Upper lobe of left lung (tissue), 6 donors: ENCODE measurements around the gene CDC25A. TPM values are rescaled to one million over a fixed set of nuclear protein-coding genes. Genes with fewer than 3 reads are reported as not detected.
"Not testable (repeated sequence)": the region's sequence is repeated elsewhere in the genome, so short reads cannot be mapped to it uniquely, and the experiment has no call there.

Experiments
- ATAC-seq, 2 donors: fragments of 200-7000 bp; cut with Tn5 transposase; one replicate each; pipeline ENCODE4 v1.9.1; 2022; ENCODE audit warnings: mild to moderate bottlenecking in 2 of 2, moderate library complexity in 2 of 2; ENCODE audit not compliant: low FRiP score in 2 of 2
- DNase-seq, 2 donors: peaks; one replicate each; pipeline ENCODE4 v3.0.0-alpha.2; 2019 to 2020
- H3K27ac ChIP-seq, 4 donors: fragments of 200-600 bp; sonication (generic); one replicate each; pipeline ENCODE4 v1.5.1; 2016 to 2019
- H3K27me3 ChIP-seq, 4 donors: fragments of 200-600 bp; sonication (generic); one replicate each; pipeline ENCODE4 v1.5.1; 2017 to 2019
- H3K36me3 ChIP-seq, 4 donors: fragments of 200-600 bp; sonication (generic); one replicate each; pipeline ENCODE4 v1.5.1; 2016 to 2019
- H3K4me1 ChIP-seq, 4 donors: fragments of 200-600 bp; sonication (generic); one replicate each; pipeline ENCODE4 v1.5.1; 2018 to 2019
- H3K4me3 ChIP-seq, 4 donors: fragments of 200-600 bp; sonication (generic); one replicate each; pipeline ENCODE4 v1.5.1; 2017 to 2019; ENCODE audit warnings: mild to moderate bottlenecking in 2 of 4, moderate library complexity in 1 of 4
- H3K9me3 ChIP-seq, 4 donors: fragments of 200-600 bp; sonication (generic); one replicate each; pipeline ENCODE4 v1.5.1; 2018 to 2019
- CTCF ChIP-seq, 6 experiments: fragments of 450-650 bp in 4 of 6; fragments of 200-600 bp in 2 of 6; sonication (generic) in 2 of 6; IDR thresholded peaks; one replicate each; pipeline ENCODE4 v1.5.1; 2016 to 2019; ENCODE audit warnings: antibody characterized with exemption in 6 of 6
- EP300 ChIP-seq, 4 donors: sonication (generic); formaldehyde crosslinking; IDR thresholded peaks; one replicate each; pipeline ENCODE4 v1.5.1; 2017; ENCODE audit warnings: antibody characterized with exemption in 4 of 4, control low read depth in 2 of 4
- POLR2A ChIP-seq, 4 donors: fragments of 450-650 bp; IDR thresholded peaks; one replicate each; pipeline ENCODE4 v1.5.1; 2016 to 2017; ENCODE audit warnings: antibody characterized with exemption in 4 of 4, mild to moderate bottlenecking in 2 of 4
- POLR2AphosphoS5 ChIP-seq, 2 donors: sonication (generic); formaldehyde crosslinking; IDR thresholded peaks; one replicate each; pipeline ENCODE4 v1.5.1; 2017; ENCODE audit warnings: antibody characterized with exemption in 2 of 2
- WGBS, 2 donors: methylation state at CpG; one replicate each; pipeline ENCODE4 v1.1.5; 2017 to 2018; 5-methylcytosine and 5-hydroxymethylcytosine counted together
- small RNA-seq, 4 donors: library from RNA; depleted of rRNA; stranded (forward); fragments of <200 nt; gene quantifications; one replicate each; pipeline ENCODE3, GENCODE V24; 2016
- total RNA-seq, 6 donors: library from RNA; depleted of rRNA in 4 of 6; stranded (reverse); fragments of >200 nt in 4 of 6; gene quantifications; one replicate each; pipeline versions ENCODE4 v1.1.0 to v1.2.1, GENCODE V29; 2016 to 2021
- donor health status: DM: no; HTN: no; CAD: no; lungs with moderate emphysema.
- donor health status: DM: no; HTN: yes; CAD: no; lungs with severe emphysema.

The CDC25A gene
- total RNA-seq, 6 donors from 2014 or later, result 0.30 to 1.5 (median 0.93) TPM; not detected in 2

GRCh38 chr3:48112813-48113212, 75.4 kb downstream of the CDC25A start:
- Histone ChIP-seq H3K4me1 (peaks cover 0 to 4% (median 2%) of the 10 kb centered on the region in 4 donors), H3K27me3 (no peaks in the 10 kb centered on the region), H3K9me3 (no peaks in the 10 kb centered on the region), H3K36me3 (no peaks in the 10 kb centered on the region), H3K27ac (peak overlapping the region in 3 of 4 donors; percentile 6 to 48 (median 28)), H3K4me3 (no peak overlapping the region)
- no peak for TF ChIP-seq POLR2AphosphoS5 (IDR thresholded peaks at IDR 0.05)
- TF ChIP-seq POLR2A (IDR thresholded peaks at IDR 0.05), result no peak
- no peak for DNase-seq
- no peak for ATAC-seq
- WGBS, 2 donors, result 43 to 84% methylated on average over 1 of the region's 1 CpG

GRCh38 chr3:48112108-48112791, 76.0 kb downstream of the CDC25A start:
- peak overlapping the region in 3 of 4 donors; percentile 6 to 48 (median 28) for H3K27ac ChIP-seq
- not testable (repeated sequence) for H3K9me3 ChIP-seq, H3K4me3 ChIP-seq, ATAC-seq, H3K36me3 ChIP-seq, H3K4me1 ChIP-seq, H3K27me3 ChIP-seq, DNase-seq
- WGBS, 2 donors, result 73 to 86% methylated on average over 8 of the region's 8 CpGs

GRCh38 chr3:48110463-48110862, 77.8 kb downstream of the CDC25A start:
- H3K4me3 ChIP-seq, result no peak overlapping the region
- H3K36me3 ChIP-seq, result no peaks in the 10 kb centered on the region
- no peak for ATAC-seq
- peaks cover 0 to 4% (median 2%) of the 10 kb centered on the region in 4 donors for H3K4me1 ChIP-seq
- TF ChIP-seq CTCF (IDR thresholded peaks at IDR 0.05) (no peak), POLR2A (IDR thresholded peaks at IDR 0.05) (no peak), POLR2AphosphoS5 (IDR thresholded peaks at IDR 0.05) (no peak), EP300 (IDR thresholded peaks at IDR 0.05) (no peak)
- 95 to 100% methylated on average over 2 of the region's 2 CpGs for WGBS, 2 donors
- DNase-seq, result no peak
- H3K9me3 ChIP-seq, result no peaks in the 10 kb centered on the region
- no peaks in the 10 kb centered on the region for H3K27me3 ChIP-seq
- no peak overlapping the region for H3K27ac ChIP-seq

- Histone ChIP-seq H3K4me1 (no peaks in the 10 kb centered on the region), H3K36me3 (no peaks in the 10 kb centered on the region), H3K4me3 (no peak overlapping the region), H3K9me3 (no peaks in the 10 kb centered on the region), H3K27me3 (no peaks in the 10 kb centered on the region), H3K27ac (no peak overlapping the region)
- DNase-seq (no peak), ATAC-seq (no peak)
- WGBS, 2 donors, result 89 to 91% methylated on average over 3 of the region's 3 CpGs
- TF ChIP-seq POLR2AphosphoS5 (IDR thresholded peaks at IDR 0.05), result no peak
- no peak for TF ChIP-seq CTCF (IDR thresholded peaks at IDR 0.05)
- no peak for TF ChIP-seq EP300 (IDR thresholded peaks at IDR 0.05)
- no peak for TF ChIP-seq POLR2A (IDR thresholded peaks at IDR 0.05)
These were observed 81.0 kb downstream of the CDC25A start for GRCh38 chr3:48107227-48107626.

Small RNA genes within 50 kb of the gene (small RNA-seq; reads per million reads assigned to genes)
- gene MIR4443 (0 to 2.9 (median 0.41) reads per million in 4 donors), gene NDUFB1P1 (0 to 0.07 (median 0) reads per million in 4 donors), gene RNU7-128P (0 reads per million in 4 donors), gene SNRPFP4 (0 reads per million in 4 donors)

Other genes starting within 250 kb of the CDC25A start
- 100 to 1,000 TPM; 106 to 199 (median 148) TPM for gene MAP4, start 172.0 kb downstream of the CDC25A start, total RNA-seq
- 10 to 100 TPM in 1 of 6 donors, 1 to 10 TPM in 3, not detected in 2; 1.6 to 15.4 (median 2.7) TPM for gene CAMP, start 35.1 kb upstream of the CDC25A start, total RNA-seq
- 10 to 100 TPM; 10.5 to 69.1 (median 21.9) TPM for gene ZNF589, start 52.7 kb upstream of the CDC25A start, total RNA-seq
- 10 to 100 TPM; 26.5 to 37.7 (median 31.4) TPM for gene NME6, start 113.0 kb upstream of the CDC25A start, total RNA-seq
- gene SPINK8, start 145.2 kb upstream of the CDC25A start, total RNA-seq, result not detected
- not detected for gene FBXW12, start 183.8 kb upstream of the CDC25A start, total RNA-seq
- gene PLXNB1, start 241.7 kb upstream of the CDC25A start, total RNA-seq, result 100 to 1,000 TPM in 4 of 6 donors, 10 to 100 TPM in 2; 91.2 to 588 (median 123) TPM